ENCODE measurements around the gene PCNX2. TPM values are rescaled to one million over a fixed set of nuclear protein-coding genes. Genes with fewer than 3 reads are reported as not detected.
A peak's percentile ranks its signal among the peaks of the same experiment; 100 is the strongest.

PCNX2 gene
- total and polyA plus RNA-seq, 2 donors (not counting 1 experiment from before 2014, with no cell fraction given), result 17.6 to 34.7 TPM

DNA sequence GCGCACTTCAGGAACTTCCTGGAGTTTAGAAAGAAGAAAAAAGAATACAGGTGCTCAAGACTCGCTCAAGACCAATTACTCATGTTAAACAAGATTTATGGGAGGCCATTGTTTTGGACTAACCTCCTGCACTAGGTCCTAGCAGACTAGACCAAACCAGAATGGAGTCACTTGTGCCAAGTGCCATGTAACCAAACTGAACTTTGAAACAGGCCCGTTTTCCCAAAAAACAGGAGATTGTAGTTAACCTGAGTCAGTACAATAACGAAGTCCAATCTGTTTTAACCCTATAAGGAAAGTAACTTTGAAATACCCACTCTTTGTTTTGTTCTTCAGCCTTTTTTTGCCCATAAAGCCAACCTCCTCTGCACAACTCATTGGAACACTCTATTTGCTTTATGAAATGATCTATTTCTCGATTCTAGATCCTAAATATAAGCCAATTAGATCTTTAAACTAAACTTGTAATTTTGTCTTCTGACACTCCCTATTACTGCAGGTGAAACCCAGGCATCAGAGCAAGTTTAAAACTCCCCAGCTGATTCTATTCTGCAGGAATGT lies 345.8 kb downstream of the PCNX2 start:
- H3K27me3 Mint-ChIP-seq, result no peaks in the 10 kb centered on the region
- Histone ChIP-seq H3K27me3 (replicated peaks in 1 of 4; ENCODE audit: control extremely low read depth in 1 of 4, control insufficient read depth in 3 of 4, insufficient read depth in 4 of 4, low read length in 3 of 4) (no peaks in the 10 kb centered on the region), H3K9me3 (ENCODE audit: control extremely low read depth in 1 of 3, control insufficient read depth in 2 of 3, insufficient read depth in 1 of 3, low read length in 2 of 3) (no peaks in the 10 kb centered on the region), H2AFZ (ENCODE audit: insufficient read depth, low read depth, low read length, poor library complexity, severe bottlenecking) (peak overlapping the region; percentile 99), H3K9ac (ENCODE audit: low read length) (peak overlapping the region; percentile 90), H3K4me1 (ENCODE audit: control insufficient read depth in 2 of 2, insufficient read depth in 2 of 2, low read length in 2 of 2) (peaks cover 13 to 23% of the 10 kb centered on the region in 2 donors), H3K4me2 (replicated peaks; ENCODE audit: low read depth, low read length, poor library complexity, severe bottlenecking) (peak overlapping the region; percentile 87), H3K27ac (ENCODE audit: low read length in 2 of 2) (peak overlapping the region; percentile 66 to 73), H4K20me1 (ENCODE audit: control insufficient read depth, insufficient read depth, low read length, poor library complexity, severe bottlenecking) (no peaks in the 10 kb centered on the region), H3K36me3 (replicated peaks in 1 of 2; ENCODE audit: control extremely low read depth in 1 of 2, control insufficient read depth in 1 of 2, extremely low read depth in 1 of 2, insufficient read depth in 2 of 2, low read length in 1 of 2) (no peaks in the 10 kb centered on the region), H3K79me2 (ENCODE audit: control insufficient read depth, insufficient read depth, low read length) (peaks cover 25% of the 10 kb centered on the region), H3K4me3 (ENCODE audit: control extremely low read depth in 1 of 5, extremely low read depth in 1 of 5, insufficient read depth in 1 of 5, low read depth in 2 of 5, low read length in 4 of 5) (peak overlapping the region; percentile 66 to 92 (median 88))
- ChIA-PET POLR2A (no interaction called here), CTCF (no interaction called here)
- H3K27ac Mint-ChIP-seq, result peak overlapping the region; percentile 92
- DNase-seq (peak; percentile 6), ATAC-seq (ENCODE audit: low read depth) (no peak)
- peaks cover 37% of the 10 kb centered on the region for H3K4me1 Mint-ChIP-seq
- peak overlapping the region; percentile 95 for H3K4me3 Mint-ChIP-seq
- no peaks in the 10 kb centered on the region for H3K9me3 Mint-ChIP-seq (ENCODE audit: insufficient read depth)
- intact Hi-C loops (cut with micrococcal nuclease), result loop anchor here (5.0 kb wide), 3 partner anchors 142 to 378 kb away; partner anchors contain the start of genes MAP10, MAP3K21 and SIPA1L2
- WGBS (ENCODE audit: insufficient coverage), result 100% methylated on average over 4 of the region's 5 CpGs
- TF ChIP-seq, protein P1, sequence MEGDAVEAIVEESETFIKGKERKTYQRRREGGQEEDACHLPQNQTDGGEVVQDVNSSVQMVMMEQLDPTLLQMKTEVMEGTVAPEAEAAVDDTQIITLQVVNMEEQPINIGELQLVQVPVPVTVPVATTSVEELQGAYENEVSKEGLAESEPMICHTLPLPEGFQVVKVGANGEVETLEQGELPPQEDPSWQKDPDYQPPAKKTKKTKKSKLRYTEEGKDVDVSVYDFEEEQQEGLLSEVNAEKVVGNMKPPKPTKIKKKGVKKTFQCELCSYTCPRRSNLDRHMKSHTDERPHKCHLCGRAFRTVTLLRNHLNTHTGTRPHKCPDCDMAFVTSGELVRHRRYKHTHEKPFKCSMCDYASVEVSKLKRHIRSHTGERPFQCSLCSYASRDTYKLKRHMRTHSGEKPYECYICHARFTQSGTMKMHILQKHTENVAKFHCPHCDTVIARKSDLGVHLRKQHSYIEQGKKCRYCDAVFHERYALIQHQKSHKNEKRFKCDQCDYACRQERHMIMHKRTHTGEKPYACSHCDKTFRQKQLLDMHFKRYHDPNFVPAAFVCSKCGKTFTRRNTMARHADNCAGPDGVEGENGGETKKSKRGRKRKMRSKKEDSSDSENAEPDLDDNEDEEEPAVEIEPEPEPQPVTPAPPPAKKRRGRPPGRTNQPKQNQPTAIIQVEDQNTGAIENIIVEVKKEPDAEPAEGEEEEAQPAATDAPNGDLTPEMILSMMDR (IDR thresholded peaks at IDR 0.05), result no peak
- TF ChIP-seq EZH2 (IDR thresholded peaks at IDR 0.05; ENCODE audit: borderline replicate concordance, insufficient read depth, low read depth, low read length, poor library complexity, severe bottlenecking), result no peak

GRCh38 chr1:232944347-232944746 lies 351.2 kb downstream of the PCNX2 start:
- ATAC-seq (ENCODE audit: low read depth), result no peak
- intact Hi-C loops (cut with micrococcal nuclease), result no loop called here
- TF ChIP-seq EZH2 (IDR thresholded peaks at IDR 0.05; ENCODE audit: borderline replicate concordance, insufficient read depth, low read depth, low read length, poor library complexity, severe bottlenecking), result no peak
- TF ChIP-seq, protein P1 (IDR thresholded peaks at IDR 0.05), result no peak
- H3K9ac ChIP-seq (ENCODE audit: low read length), result no peak overlapping the region
- no peaks in the 10 kb centered on the region for H3K27me3 ChIP-seq (replicated peaks in 1 of 4; ENCODE audit: control extremely low read depth in 1 of 4, control insufficient read depth in 3 of 4, insufficient read depth in 4 of 4, low read length in 3 of 4)
- no peaks in the 10 kb centered on the region for H3K36me3 ChIP-seq (replicated peaks in 1 of 2; ENCODE audit: control extremely low read depth in 1 of 2, control insufficient read depth in 1 of 2, extremely low read depth in 1 of 2, insufficient read depth in 2 of 2, low read length in 1 of 2)
- no peaks in the 10 kb centered on the region for H3K79me2 ChIP-seq (ENCODE audit: control insufficient read depth, insufficient read depth, low read length)
- H3K4me3 ChIP-seq (ENCODE audit: control extremely low read depth in 1 of 5, extremely low read depth in 1 of 5, insufficient read depth in 1 of 5, low read depth in 2 of 5, low read length in 4 of 5), result no peak overlapping the region
- H3K27ac Mint-ChIP-seq, result no peak overlapping the region
- ChIA-PET CTCF (no interaction called here), POLR2A (no interaction called here)
- H3K9me3 ChIP-seq (ENCODE audit: control extremely low read depth in 1 of 3, control insufficient read depth in 2 of 3, insufficient read depth in 1 of 3, low read length in 2 of 3), result no peaks in the 10 kb centered on the region
- WGBS (ENCODE audit: insufficient coverage), result 88% methylated on average over 4 of the region's 5 CpGs
- peaks cover 4% of the 10 kb centered on the region for H3K27me3 Mint-ChIP-seq
- DNase-seq, result no peak
- H3K4me3 Mint-ChIP-seq, result no peak overlapping the region
- peaks cover 16% of the 10 kb centered on the region for H3K4me1 Mint-ChIP-seq
- H3K4me1 ChIP-seq (ENCODE audit: control insufficient read depth in 2 of 2, insufficient read depth in 2 of 2, low read length in 2 of 2), result peaks cover 6 to 9% of the 10 kb centered on the region in 2 donors
- H3K27ac ChIP-seq (ENCODE audit: low read length in 2 of 2), result no peak overlapping the region
- peak overlapping the region; percentile 32 for H2AFZ ChIP-seq (ENCODE audit: insufficient read depth, low read depth, low read length, poor library complexity, severe bottlenecking)
- H4K20me1 ChIP-seq (ENCODE audit: control insufficient read depth, insufficient read depth, low read length, poor library complexity, severe bottlenecking), result no peaks in the 10 kb centered on the region
- H3K9me3 Mint-ChIP-seq (ENCODE audit: insufficient read depth), result peaks cover 5% of the 10 kb centered on the region
- H3K4me2 ChIP-seq (replicated peaks; ENCODE audit: low read depth, low read length, poor library complexity, severe bottlenecking), result peak overlapping the region; percentile 10

Measured in B cell (primary cell).